ENCODE data around the gene GLRX3. TPM values are rescaled to one million over a fixed set of nuclear protein-coding genes. Genes with fewer than 3 reads are reported as not detected.

GLRX3 gene
- total RNA-seq, 1 experiment from 2014 or later, result 191 TPM

DNA sequence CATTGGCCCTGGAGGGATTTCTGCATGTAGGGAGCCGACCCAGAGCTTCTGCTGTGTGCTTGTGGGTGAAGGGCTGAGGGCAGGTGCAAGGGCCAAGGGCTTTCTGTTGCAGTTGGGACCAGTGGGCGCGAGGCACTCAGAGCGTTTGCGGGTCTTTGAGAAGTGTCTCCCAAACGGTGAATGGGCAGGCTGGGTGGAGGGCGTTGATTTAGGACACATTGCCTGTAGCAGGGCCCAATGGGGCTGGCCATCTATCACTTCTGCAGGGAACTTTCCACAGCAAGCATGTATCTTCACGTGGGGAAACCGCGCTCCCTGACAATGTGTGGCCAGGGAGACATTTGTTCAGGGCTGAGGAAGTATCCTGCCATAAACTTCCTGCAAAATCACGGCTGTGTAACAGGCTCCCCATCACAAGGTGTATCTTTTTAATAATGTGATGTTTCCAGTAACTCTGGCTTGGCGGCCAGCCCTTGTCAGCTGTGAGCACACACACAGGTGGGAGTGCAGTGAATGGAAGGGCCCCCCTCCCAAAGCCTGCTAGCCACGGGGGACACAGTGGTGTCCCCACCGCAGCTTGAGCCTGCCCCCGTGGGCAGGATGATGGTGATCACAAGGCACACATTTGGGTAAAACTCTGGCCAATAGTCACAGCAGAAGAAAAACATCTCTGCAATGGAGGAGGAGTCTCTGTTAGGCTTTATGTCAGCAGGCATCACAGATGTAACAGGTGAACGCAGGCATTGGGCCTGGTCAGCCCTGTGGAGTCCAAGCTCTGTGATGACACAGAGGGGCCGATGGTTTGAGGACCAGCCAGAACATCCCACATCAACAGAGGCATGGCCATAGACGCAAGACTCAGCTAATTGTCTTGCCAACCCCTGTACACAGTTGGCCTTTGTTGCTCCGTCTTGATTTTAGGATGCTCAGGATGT lies 84.3 kb downstream of the GLRX3 start:
- Histone ChIP-seq H3K4me3 (ENCODE audit: low read depth, low read length) (no peak overlapping the region), H3K4me1 (no peaks in the 10 kb centered on the region), H3K27me3 (replicated peaks; ENCODE audit: control insufficient read depth, insufficient read depth, low read length) (no peaks in the 10 kb centered on the region), H3K9me3 (no peaks in the 10 kb centered on the region; the same call in 1 of the 2 replicates), H3K36me3 (ENCODE audit: control insufficient read depth, insufficient read depth, low read length) (no peaks in the 10 kb centered on the region)
- no TSS peak for BruUV-seq (replicated peaks)
- H3K27me3 Mint-ChIP-seq (ENCODE audit: insufficient read depth, unreplicated experiment), result peaks cover 3% of the 10 kb centered on the region
- intact Hi-C loops (cut with micrococcal nuclease; ENCODE audit: unreplicated experiment), result no loop called here
- TF ChIP-seq, protein P1, sequence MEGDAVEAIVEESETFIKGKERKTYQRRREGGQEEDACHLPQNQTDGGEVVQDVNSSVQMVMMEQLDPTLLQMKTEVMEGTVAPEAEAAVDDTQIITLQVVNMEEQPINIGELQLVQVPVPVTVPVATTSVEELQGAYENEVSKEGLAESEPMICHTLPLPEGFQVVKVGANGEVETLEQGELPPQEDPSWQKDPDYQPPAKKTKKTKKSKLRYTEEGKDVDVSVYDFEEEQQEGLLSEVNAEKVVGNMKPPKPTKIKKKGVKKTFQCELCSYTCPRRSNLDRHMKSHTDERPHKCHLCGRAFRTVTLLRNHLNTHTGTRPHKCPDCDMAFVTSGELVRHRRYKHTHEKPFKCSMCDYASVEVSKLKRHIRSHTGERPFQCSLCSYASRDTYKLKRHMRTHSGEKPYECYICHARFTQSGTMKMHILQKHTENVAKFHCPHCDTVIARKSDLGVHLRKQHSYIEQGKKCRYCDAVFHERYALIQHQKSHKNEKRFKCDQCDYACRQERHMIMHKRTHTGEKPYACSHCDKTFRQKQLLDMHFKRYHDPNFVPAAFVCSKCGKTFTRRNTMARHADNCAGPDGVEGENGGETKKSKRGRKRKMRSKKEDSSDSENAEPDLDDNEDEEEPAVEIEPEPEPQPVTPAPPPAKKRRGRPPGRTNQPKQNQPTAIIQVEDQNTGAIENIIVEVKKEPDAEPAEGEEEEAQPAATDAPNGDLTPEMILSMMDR (IDR thresholded peaks at IDR 0.05; ENCODE audit: insufficient read depth in 1 of 2, low read depth in 1 of 2, low read length in 1 of 2, severe bottlenecking in 1 of 2, unreplicated experiment in 1 of 2), result no peak
- no peak overlapping the region for H3K4me3 Mint-ChIP-seq (ENCODE audit: unreplicated experiment)
- H3K36me3 Mint-ChIP-seq (ENCODE audit: insufficient read depth, unreplicated experiment), result no peaks in the 10 kb centered on the region
- peak in 1 of 2 experiments; percentile 14 for DNase-seq
- no peaks in the 10 kb centered on the region for H3K4me1 Mint-ChIP-seq (ENCODE audit: low read depth, unreplicated experiment)
- no peak overlapping the region for H3K27ac Mint-ChIP-seq (ENCODE audit: unreplicated experiment)
- peaks cover 19% of the 10 kb centered on the region for H3K9me3 Mint-ChIP-seq (ENCODE audit: unreplicated experiment)
- ChIA-PET POLR2A (no interaction called here), CTCF (no interaction called here)

GRCh38 chr10:130221456-130222375 lies 85.5 kb downstream of the GLRX3 start:
- Mint-ChIP-seq H3K4me1 (ENCODE audit: low read depth, unreplicated experiment) (no peaks in the 10 kb centered on the region), H3K36me3 (ENCODE audit: insufficient read depth, unreplicated experiment) (no peaks in the 10 kb centered on the region), H3K27me3 (ENCODE audit: insufficient read depth, unreplicated experiment) (peaks cover 3% of the 10 kb centered on the region), H3K4me3 (ENCODE audit: unreplicated experiment) (no peak overlapping the region), H3K9me3 (ENCODE audit: unreplicated experiment) (peaks cover 25% of the 10 kb centered on the region), H3K27ac (ENCODE audit: unreplicated experiment) (no peak overlapping the region)
- Histone ChIP-seq H3K36me3 (ENCODE audit: control insufficient read depth, insufficient read depth, low read length) (no peaks in the 10 kb centered on the region), H3K9me3 (no peaks in the 10 kb centered on the region; the same call in 1 of the 2 replicates), H3K4me1 (no peaks in the 10 kb centered on the region), H3K4me3 (ENCODE audit: low read depth, low read length) (no peak overlapping the region), H3K27me3 (replicated peaks; ENCODE audit: control insufficient read depth, insufficient read depth, low read length) (no peaks in the 10 kb centered on the region)
- BruUV-seq (replicated peaks), result no TSS peak
- peak in 1 of 2 experiments; percentile 22 for DNase-seq
- intact Hi-C loops (cut with micrococcal nuclease; ENCODE audit: unreplicated experiment), result no loop called here
- ChIA-PET POLR2A (no interaction called here), CTCF (no interaction called here)
- TF ChIP-seq, protein P1 (IDR thresholded peaks at IDR 0.05; ENCODE audit: insufficient read depth in 1 of 2, low read depth in 1 of 2, low read length in 1 of 2, severe bottlenecking in 1 of 2, unreplicated experiment in 1 of 2), result no peak

DNA sequence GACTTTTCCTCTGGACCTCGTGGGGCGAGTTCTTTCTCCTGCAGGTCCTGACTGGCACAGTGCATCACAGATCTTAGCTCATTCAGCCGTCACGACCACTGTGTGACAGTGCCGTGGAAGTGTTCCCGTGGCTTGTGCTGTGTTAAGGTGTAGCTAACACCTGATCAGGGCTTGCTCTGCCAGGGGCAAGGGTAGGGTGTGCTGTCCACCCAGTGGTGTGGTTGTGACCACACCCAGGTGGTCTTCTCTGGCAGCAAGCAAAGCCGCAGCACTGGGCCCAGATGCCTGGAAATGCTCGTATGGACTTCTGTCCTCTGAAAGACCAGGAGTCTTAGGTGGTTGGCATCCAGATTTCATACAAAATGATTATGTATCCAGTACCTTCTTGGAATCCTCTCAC lies 86.2 kb downstream of the GLRX3 start:
- H3K9me3 Mint-ChIP-seq (ENCODE audit: unreplicated experiment), result peaks cover 26% of the 10 kb centered on the region
- H3K4me1 ChIP-seq, result no peaks in the 10 kb centered on the region
- H3K36me3 ChIP-seq (ENCODE audit: control insufficient read depth, insufficient read depth, low read length), result no peaks in the 10 kb centered on the region
- CTCF ChIA-PET, result no interaction called here
- no peaks in the 10 kb centered on the region for H3K27me3 ChIP-seq (replicated peaks; ENCODE audit: control insufficient read depth, insufficient read depth, low read length)
- H3K36me3 Mint-ChIP-seq (ENCODE audit: insufficient read depth, unreplicated experiment), result no peaks in the 10 kb centered on the region
- no peak overlapping the region for H3K4me3 ChIP-seq (ENCODE audit: low read depth, low read length)
- BruUV-seq (replicated peaks), result no TSS peak
- TF ChIP-seq, protein P1 (IDR thresholded peaks at IDR 0.05; ENCODE audit: insufficient read depth in 1 of 2, low read depth in 1 of 2, low read length in 1 of 2, severe bottlenecking in 1 of 2, unreplicated experiment in 1 of 2), result no peak
- no peak overlapping the region for H3K27ac Mint-ChIP-seq (ENCODE audit: unreplicated experiment)
- DNase-seq, result peak in 1 of 2 experiments; percentile 15
- peaks cover 5% of the 10 kb centered on the region for H3K9me3 ChIP-seq
- intact Hi-C loops (cut with micrococcal nuclease; ENCODE audit: unreplicated experiment), result no loop called here
- no peaks in the 10 kb centered on the region for H3K4me1 Mint-ChIP-seq (ENCODE audit: low read depth, unreplicated experiment)
- POLR2A ChIA-PET, result no interaction called here
- no peak overlapping the region for H3K4me3 Mint-ChIP-seq (ENCODE audit: unreplicated experiment)
- peaks cover 3% of the 10 kb centered on the region for H3K27me3 Mint-ChIP-seq (ENCODE audit: insufficient read depth, unreplicated experiment)
